GM13977 (cell line): ENCODE measurements around the gene MMP14.

Experiments
- DNase-seq: peaks from one replicate; pipeline ENCODE4 v3.0.0; 2012; ENCODE audit warnings: low spot score
- CTCF ChIP-seq: IDR thresholded peaks from 2 replicates; pipeline ENCODE4 v1.5.1; 2012; ENCODE audit warnings: mild to moderate bottlenecking, control low read depth; ENCODE audit not compliant: insufficient read depth; ENCODE audit errors: extremely low read depth, missing control alignments
- in situ Hi-C: fragments of 300-500 bp; cut with MboI; formaldehyde crosslinking; loops from one replicate; pipeline ENCODE4 v1.12.0; 2022; ENCODE audit warnings: low sequenced_read_pairs, low pct_unique_long_range_greater_than_20kb, mixed read lengths, inconsistent platforms; ENCODE audit not compliant: unreplicated experiment

MMP14 gene

GRCh38 chr14:22884738-22885523 is 48.5 kb downstream of the MMP14 start:
- no peak for TF ChIP-seq CTCF
- in situ Hi-C loops = no loop called here
- DNase-seq = no peak

- in situ Hi-C loops = no loop called here
- DNase-seq = no peak
- no peak for TF ChIP-seq CTCF
These were observed 49.6 kb downstream of the MMP14 start for GRCh38 chr14:22885975-22886374.

DNA sequence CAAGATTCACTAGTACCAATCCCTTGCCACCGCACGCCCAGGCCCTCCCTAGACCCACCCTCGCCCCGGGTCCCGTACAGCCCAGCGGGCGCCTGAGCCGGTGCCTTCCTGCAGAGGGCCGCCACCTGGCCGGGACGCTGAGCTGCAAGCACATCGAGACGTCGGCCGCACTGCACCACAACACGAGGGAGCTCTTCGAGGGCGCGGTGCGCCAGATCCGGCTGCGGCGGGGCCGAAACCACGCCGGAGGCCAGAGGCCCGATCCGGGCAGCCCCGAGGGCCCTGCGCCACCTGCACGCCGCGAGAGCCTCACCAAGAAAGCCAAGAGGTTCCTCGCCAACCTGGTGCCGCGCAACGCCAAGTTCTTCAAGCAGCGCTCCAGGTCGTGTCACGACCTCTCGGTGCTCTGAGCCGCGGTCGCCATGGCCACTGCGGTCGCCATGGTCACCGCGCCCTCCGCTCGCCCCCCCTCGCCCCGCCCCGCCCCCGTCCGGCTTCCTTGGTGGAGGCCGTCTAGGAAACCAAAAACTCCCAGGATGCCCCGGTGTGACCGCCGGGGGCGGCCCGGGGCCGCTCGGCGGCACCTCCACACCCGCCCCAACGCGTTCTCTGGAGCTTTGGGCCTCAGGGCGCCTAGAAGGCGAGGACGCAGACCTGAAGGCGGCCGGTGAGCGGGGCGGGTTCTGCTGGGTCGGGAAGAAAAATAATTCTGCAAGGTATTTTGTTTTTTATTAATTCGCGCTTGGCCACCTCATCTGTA is 50.3 kb downstream of the MMP14 start:
- peak; percentile 92 for DNase-seq
- in situ Hi-C loops = no loop called here
- TF ChIP-seq CTCF = peak; percentile 46

DNA sequence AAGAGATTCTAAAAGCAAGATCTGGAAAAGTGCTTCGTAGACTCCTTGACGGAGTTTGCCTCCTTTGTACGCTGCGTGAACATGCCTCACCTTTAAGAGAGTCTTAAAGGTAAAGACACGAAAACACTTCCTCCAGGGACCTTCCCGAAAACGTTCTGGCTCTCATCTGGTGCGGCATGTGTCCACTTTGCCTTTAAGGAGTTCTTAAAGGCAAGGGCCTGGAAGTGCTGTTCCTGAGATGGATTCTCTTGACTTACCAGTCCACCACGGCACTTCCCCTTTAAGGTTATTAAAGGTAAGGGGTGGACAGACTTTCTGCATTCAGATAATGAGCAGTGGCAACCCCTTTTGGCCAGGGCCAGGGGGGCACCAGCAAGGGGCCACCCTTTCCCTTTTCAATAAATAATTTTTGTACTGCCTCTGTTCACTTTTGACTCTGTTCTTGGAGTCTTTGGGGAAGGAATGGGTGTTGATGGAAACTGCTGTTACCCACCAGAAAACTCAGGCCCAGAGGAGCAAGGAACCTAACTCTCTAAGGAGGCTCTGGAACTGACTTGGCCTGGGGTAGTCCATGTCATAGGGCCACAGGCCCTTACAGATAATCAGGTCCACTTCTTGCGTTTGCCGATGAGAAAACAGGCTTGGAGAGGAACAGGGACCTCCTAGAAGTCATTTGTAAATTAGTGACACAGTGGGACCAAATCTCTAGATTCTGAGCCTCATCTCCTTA is 51.0 kb downstream of the MMP14 start:
- DNase-seq = peak; percentile 75
- no peak for TF ChIP-seq CTCF
- in situ Hi-C loops = no loop called here

- DNase-seq = peak; percentile 69
- TF ChIP-seq CTCF = no peak
- in situ Hi-C loops = no loop called here
These were observed 51.6 kb downstream of the MMP14 start for GRCh38 chr14:22887990-22888378.

- in situ Hi-C loops = no loop called here
- no peak for TF ChIP-seq CTCF
- no peak for DNase-seq
These were observed 52.3 kb downstream of the MMP14 start for GRCh38 chr14:22888662-22889061.
